ENCODE data around the gene MICOS13. TPM values are rescaled to one million over a fixed set of nuclear protein-coding genes. Genes with fewer than 3 reads are reported as not detected.

Gene MICOS13
- total RNA-seq, 1 experiment from 2014 or later: 32.5 TPM

- TF ChIP-seq AFF4 (CRISPR knock-in tag; IDR thresholded peaks at IDR 0.05; ENCODE audit: borderline replicate concordance) (no peak), PREB (CRISPR knock-in tag; IDR thresholded peaks at IDR 0.05; ENCODE audit: borderline replicate concordance) (no peak), HMGXB4 (CRISPR knock-in tag; IDR thresholded peaks at IDR 0.05) (no peak), USF1 (CRISPR knock-in tag; IDR thresholded peaks at IDR 0.05) (no peak), CBFB (CRISPR knock-in tag; IDR thresholded peaks at IDR 0.05; ENCODE audit: low read depth) (no peak), PRRX2 (CRISPR knock-in tag; IDR thresholded peaks at IDR 0.05) (no peak), NR1H2 (CRISPR knock-in tag; IDR thresholded peaks at IDR 0.05) (no peak), ZBTB43 (CRISPR knock-in tag; IDR thresholded peaks at IDR 0.05) (no peak), CREM (CRISPR knock-in tag; IDR thresholded peaks at IDR 0.05) (no peak), E2F5 (CRISPR knock-in tag; IDR thresholded peaks at IDR 0.05) (no peak), SMAD3 (CRISPR knock-in tag; IDR thresholded peaks at IDR 0.05; ENCODE audit: borderline replicate concordance) (no peak)
Measured at GRCh38 chr19:5682107-5682482, 1.8 kb upstream of the MICOS13 start (continued).

GRCh38 chr19:5681391-5682106 is 1.2 kb upstream of the MICOS13 start:
- no peak for DNase-seq (ENCODE audit: low spot score)
- Mint-ChIP-seq H3K27me3 (ENCODE audit: low read depth) (peaks cover 18% of the 10 kb centered on the region), H3K9me3 (no peaks in the 10 kb centered on the region), H3K4me3 (peak overlapping the region; percentile 99), H3K36me3 (no peaks in the 10 kb centered on the region), H3K4me1 (peaks cover 17% of the 10 kb centered on the region), H3K27ac (no peak overlapping the region)
- ChIA-PET POLR2A (no interaction called here), CTCF (interaction anchor here (1.6 kb wide), 1 partner anchor 8 kb away, joined by 6 read pairs; no protein-coding TSS in a partner anchor)
- ATAC-seq: no peak
- TF ChIP-seq HMGXB4 (CRISPR knock-in tag; IDR thresholded peaks at IDR 0.05): no peak
- 0 out of 2 replicates have a peak, but pooled peaks have one; percentile 2 for TF ChIP-seq FOXP1 (CRISPR knock-in tag; IDR thresholded peaks at IDR 0.05; ENCODE audit: borderline replicate concordance)
